ENCODE measurements around the gene RNF225. TPM values are rescaled to one million over a fixed set of nuclear protein-coding genes. Genes with fewer than 3 reads are reported as not detected.

The RNF225 gene
- total and polyA plus RNA-seq, 10 of the 15 experiments (the other 5 are each of a cell fraction or from before 2014, with no cell fraction given), result 0.27 to 0.28 TPM; not detected in 8

DNA sequence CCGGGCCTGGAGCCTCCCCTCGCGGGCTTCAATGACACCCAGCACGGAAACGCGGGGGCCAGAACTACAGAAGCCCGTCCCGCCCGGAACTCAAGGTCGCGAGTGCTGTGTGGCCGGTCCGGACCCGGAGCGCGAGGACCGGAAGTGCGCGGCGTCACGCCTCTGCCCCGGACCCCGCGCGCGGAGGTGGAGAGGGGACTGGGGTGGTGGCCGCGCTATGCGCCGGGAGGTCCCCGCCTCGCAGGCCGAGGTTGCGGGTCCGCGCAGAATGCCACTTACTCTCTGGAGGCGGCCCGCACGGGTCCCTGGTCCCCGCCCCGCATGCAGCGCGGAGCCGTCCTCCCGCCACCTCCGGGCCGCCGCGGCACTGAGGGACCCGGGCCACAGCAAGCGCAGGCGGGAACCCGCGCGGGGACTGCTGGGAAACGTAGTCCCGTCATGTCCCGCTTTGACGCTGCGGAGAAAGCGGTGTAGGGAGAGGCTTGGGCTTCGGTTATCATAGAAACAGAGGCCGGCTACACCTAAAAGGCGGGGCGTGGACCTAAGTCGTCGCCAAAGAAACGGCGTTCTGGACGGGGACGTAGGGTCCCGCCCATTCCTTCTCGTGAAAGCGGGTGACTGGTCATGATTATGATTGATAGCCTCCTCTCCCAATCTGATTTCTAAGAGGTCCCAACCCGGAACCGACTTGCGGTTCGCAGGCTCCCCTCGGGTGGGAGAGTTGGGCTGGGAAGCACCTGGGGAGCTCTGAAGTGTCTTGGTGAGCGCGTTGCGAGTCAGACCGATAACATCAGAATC, 14.6 kb upstream of the RNF225 start, which contains the start of gene ZNF837:
TSS of gene ZNF837 (minus strand) at position 369 of the 798 bp plus-strand sequence. CDS start 11,698 bp downstream, outside the sequence.
- SMC1A ChIA-PET (ENCODE audit: uncharacterized antibody, unreplicated experiment), result interaction anchor here (1.1 to 1.4 kb wide), 2 partner anchors 11 to 18 kb away, joined by 3 to 10 read pairs; partner anchors contain the start of gene ZNF497
- intact Hi-C loops (cut with micrococcal nuclease; ENCODE audit: unreplicated experiment), result loop anchor here (2.0 kb wide), 3 partner anchors 18 to 138 kb away; partner anchors contain the start of genes ZBTB45, ZNF497 and ZSCAN22
- 1% methylated on average over 73 of the region's 83 CpGs for WGBS (ENCODE audit: insufficient coverage, insufficient replicate concordance, low lambda C conversion rate, missing lambda C conversion rate)
- peak within 1 kb of the TSS; percentile 86 for H2AFZ ChIP-seq (ENCODE audit: control insufficient read depth, low read depth, low read length)
- RAD21 ChIA-PET (ENCODE audit: unreplicated experiment), result interaction anchor here (0.7 to 2.1 kb wide), 7 partner anchors 17 to 139 kb away, joined by 3 to 11 read pairs (median 5); partner anchors contain the start of genes ZBTB45, ZNF497, ZNF584 and ZSCAN22
- DNase-seq (ENCODE audit: low read depth, low spot score) (peak; percentile 99), ATAC-seq (peak; percentile 90), FAIRE-seq (peak; percentile 99)
- no peaks in the 10 kb centered on the region for H4K20me1 ChIP-seq (ENCODE audit: control insufficient read depth, insufficient read depth)
- CTCF ChIA-PET, result interaction anchor here (1.2 to 1.5 kb wide), 2 partner anchors 18 kb away, joined by 4 to 8 read pairs; partner anchors contain the start of gene ZNF497
- no peaks in the 10 kb centered on the region for H3K27me3 ChIP-seq (replicated peaks in 1 of 2; ENCODE audit: control insufficient read depth in 2 of 2, insufficient read depth in 2 of 2, low read length in 1 of 2)
- peak within 1 kb of the TSS; percentile 85 for H3K27ac ChIP-seq (ENCODE audit: control insufficient read depth, insufficient read depth)
- no peaks in the 10 kb centered on the region for H3K9me3 ChIP-seq (replicated peaks; ENCODE audit: control insufficient read depth, insufficient read depth, low read length)
- H3K4me1 ChIP-seq (ENCODE audit: control insufficient read depth, insufficient read depth, low read length), result peaks cover 22% of the 10 kb centered on the region
- H3K36me3 ChIP-seq (ENCODE audit: control insufficient read depth in 2 of 2, insufficient read depth in 2 of 2, low read length in 1 of 2), result no peaks in the 10 kb centered on the region
- BruUV-seq (replicated peaks), result no TSS peak
- POLR2A ChIA-PET, result interaction anchor here (0.6 to 2.1 kb wide), 10 partner anchors 18 to 569 kb away, joined by 3 to 13 read pairs (median 4); partner anchors contain the start of genes CHMP2A, TRIM28, ZNF497 and ZSCAN22
- peak within 1 kb of the TSS; percentile 80 for H3K9ac ChIP-seq (ENCODE audit: control insufficient read depth, insufficient read depth, low read length)
- H3K79me2 ChIP-seq (ENCODE audit: control insufficient read depth, insufficient read depth, low read length), result peaks cover 3% of the 10 kb centered on the region
- H3K4me2 ChIP-seq (ENCODE audit: control insufficient read depth, insufficient read depth), result peak within 1 kb of the TSS; percentile 99
- H3K4me3 ChIP-seq, result peak within 1 kb of the TSS; percentile 87
- in situ Hi-C loops (cut with MboI), result no loop called here
- TF ChIP-seq PRDM15 (CRISPR knock-in tag; IDR thresholded peaks at IDR 0.05) (no peak), SUZ12 (IDR thresholded peaks at IDR 0.05; ENCODE audit: unreplicated experiment) (no peak), RFX5 (IDR thresholded peaks at IDR 0.05; ENCODE audit: low read depth, low read length) (no peak), MEF2B (IDR thresholded peaks at IDR 0.05; ENCODE audit: partially characterized antibody, poor library complexity, severe bottlenecking) (peak; percentile 56), BACH1 (IDR thresholded peaks at IDR 0.05; ENCODE audit: borderline replicate concordance) (peak; percentile 94), MTA3 (IDR thresholded peaks at IDR 0.05; ENCODE audit: borderline replicate concordance, low read length) (no peak), SIX5 (IDR thresholded peaks at IDR 0.05; ENCODE audit: low read depth, low read length, severe bottlenecking) (peak; percentile 88), GATAD2B (conservative IDR thresholded peaks at IDR 0.05; ENCODE audit: low read depth) (peak; percentile 96), RELB (IDR thresholded peaks at IDR 0.05; ENCODE audit: low read depth) (peak; percentile 72)
- TF ChIP-seq, protein P1, sequence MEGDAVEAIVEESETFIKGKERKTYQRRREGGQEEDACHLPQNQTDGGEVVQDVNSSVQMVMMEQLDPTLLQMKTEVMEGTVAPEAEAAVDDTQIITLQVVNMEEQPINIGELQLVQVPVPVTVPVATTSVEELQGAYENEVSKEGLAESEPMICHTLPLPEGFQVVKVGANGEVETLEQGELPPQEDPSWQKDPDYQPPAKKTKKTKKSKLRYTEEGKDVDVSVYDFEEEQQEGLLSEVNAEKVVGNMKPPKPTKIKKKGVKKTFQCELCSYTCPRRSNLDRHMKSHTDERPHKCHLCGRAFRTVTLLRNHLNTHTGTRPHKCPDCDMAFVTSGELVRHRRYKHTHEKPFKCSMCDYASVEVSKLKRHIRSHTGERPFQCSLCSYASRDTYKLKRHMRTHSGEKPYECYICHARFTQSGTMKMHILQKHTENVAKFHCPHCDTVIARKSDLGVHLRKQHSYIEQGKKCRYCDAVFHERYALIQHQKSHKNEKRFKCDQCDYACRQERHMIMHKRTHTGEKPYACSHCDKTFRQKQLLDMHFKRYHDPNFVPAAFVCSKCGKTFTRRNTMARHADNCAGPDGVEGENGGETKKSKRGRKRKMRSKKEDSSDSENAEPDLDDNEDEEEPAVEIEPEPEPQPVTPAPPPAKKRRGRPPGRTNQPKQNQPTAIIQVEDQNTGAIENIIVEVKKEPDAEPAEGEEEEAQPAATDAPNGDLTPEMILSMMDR (IDR thresholded peaks at IDR 0.05 in 2 of 3, conservative IDR thresholded peaks at IDR 0.05 in 1 of 3; ENCODE audit: control insufficient read depth in 2 of 3, extremely low read depth in 1 of 3, insufficient read depth in 1 of 3, low read depth in 3 of 3, low read length in 3 of 3), result no peak
- TF ChIP-seq, protein P2, sequence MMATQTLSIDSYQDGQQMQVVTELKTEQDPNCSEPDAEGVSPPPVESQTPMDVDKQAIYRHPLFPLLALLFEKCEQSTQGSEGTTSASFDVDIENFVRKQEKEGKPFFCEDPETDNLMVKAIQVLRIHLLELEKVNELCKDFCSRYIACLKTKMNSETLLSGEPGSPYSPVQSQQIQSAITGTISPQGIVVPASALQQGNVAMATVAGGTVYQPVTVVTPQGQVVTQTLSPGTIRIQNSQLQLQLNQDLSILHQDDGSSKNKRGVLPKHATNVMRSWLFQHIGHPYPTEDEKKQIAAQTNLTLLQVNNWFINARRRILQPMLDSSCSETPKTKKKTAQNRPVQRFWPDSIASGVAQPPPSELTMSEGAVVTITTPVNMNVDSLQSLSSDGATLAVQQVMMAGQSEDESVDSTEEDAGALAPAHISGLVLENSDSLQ (IDR thresholded peaks at IDR 0.05), result peak; percentile 99
